ENCODE results near the gene USPL1.

GRCh38 chr13:30681843-30682242, 64.1 kb downstream of the USPL1 start:
- TF ChIP-seq TSHZ2 (CRISPR knock-in tag; IDR thresholded peaks at IDR 0.05), result no peak
- no peak for TF ChIP-seq PPARA (CRISPR knock-in tag; IDR thresholded peaks at IDR 0.05; ENCODE audit: borderline replicate concordance)

Measured in SK-N-SH treated with all-trans-retinoic acid at 6 μM for 48 hours (cell line).